ENCODE data around the gene SMARCA5.

The SMARCA5 gene

DNA sequence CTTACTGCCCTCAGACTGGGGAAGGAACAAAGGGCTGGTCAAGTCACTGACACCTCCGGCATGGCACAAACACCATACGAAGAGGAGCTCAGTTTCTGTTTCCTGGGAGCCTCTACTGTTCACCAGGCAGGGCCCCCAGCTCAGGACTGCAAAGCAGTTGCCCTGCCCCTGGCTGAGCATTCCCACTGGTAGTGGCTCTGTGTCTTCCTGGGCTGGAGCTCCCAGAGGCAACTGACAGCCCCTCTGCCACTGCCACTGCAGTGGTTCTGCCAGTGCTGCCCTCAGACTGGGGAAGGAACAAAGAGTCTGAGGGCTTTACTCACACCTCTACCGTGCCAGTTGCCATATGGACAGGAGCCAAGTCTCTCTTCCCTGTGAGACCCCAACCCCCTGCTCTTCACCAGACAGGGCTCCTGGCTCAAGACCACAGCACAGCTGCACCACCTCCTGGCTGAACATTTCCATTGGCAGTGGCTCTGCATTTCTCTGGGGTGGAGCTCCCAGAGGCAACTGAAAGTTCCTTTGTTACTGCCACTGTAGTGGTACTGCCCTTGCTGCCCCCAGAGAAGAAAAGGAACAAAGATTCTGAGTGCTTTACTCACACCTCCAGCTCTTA lies 67.9 kb downstream of the SMARCA5 start:
- no peak overlapping the region for H3K4me3 ChIP-seq (replicated peaks; ENCODE audit: low read depth, low read length)
- no peak for DNase-seq (ENCODE audit: extremely low read depth, low read depth)
- no peak for TF ChIP-seq CTCF (IDR thresholded peaks at IDR 0.05; ENCODE audit: low read depth, low read length, missing control alignments)

DNA sequence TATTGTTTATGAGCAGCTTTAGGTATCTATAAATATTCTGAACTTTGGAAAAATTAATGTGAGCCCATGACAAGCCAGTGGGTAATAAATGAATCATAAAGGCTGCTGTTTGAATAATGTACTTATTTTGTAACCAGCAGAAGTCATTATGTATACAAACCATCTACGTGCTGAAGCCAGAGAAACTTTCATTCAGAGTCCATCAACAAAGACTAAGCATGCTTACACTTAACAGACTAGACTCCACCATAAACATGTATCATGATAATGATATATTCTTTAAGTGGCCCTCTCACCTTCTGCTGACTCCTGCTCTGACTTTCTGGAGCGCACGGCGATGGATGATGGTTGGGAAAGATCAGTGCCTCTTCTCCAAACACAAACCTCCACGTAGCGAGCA lies 72.0 kb downstream of the SMARCA5 start:
- no peak overlapping the region for H3K4me3 ChIP-seq (replicated peaks; ENCODE audit: low read depth, low read length)
- no peak for TF ChIP-seq CTCF (IDR thresholded peaks at IDR 0.05; ENCODE audit: low read depth, low read length, missing control alignments)
- DNase-seq (ENCODE audit: extremely low read depth, low read depth), result no peak

DNA sequence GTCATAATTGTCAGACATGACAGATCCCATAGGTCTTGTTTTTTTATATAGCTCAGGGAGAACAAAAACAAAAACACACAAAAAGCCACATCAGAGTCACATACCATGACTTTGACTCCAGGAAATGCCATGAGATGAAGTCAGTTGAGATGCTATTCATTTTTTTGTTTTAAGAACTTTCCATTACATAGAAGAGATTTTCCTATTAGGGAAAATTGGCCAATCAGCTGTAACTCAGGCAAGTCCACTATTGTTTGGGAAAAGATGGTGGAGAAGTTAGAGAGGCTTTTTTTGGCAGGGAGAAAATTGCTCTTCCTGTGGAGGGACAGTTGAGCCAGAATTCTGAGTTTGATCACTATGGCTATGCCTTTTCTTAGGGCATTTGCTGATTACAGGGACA lies 72.6 kb downstream of the SMARCA5 start:
- DNase-seq (ENCODE audit: extremely low read depth, low read depth), result no peak
- no peak for TF ChIP-seq CTCF (IDR thresholded peaks at IDR 0.05; ENCODE audit: low read depth, low read length, missing control alignments)
- no peak overlapping the region for H3K4me3 ChIP-seq (replicated peaks; ENCODE audit: low read depth, low read length)

- DNase-seq (ENCODE audit: extremely low read depth, low read depth), result no peak
- no peak overlapping the region for H3K4me3 ChIP-seq (replicated peaks; ENCODE audit: low read depth, low read length)
- peak; percentile 12 for TF ChIP-seq CTCF (IDR thresholded peaks at IDR 0.05; ENCODE audit: low read depth, low read length, missing control alignments)
Observed at GRCh38 chr4:143587703-143588102, 74.2 kb downstream of the SMARCA5 start.

DNA sequence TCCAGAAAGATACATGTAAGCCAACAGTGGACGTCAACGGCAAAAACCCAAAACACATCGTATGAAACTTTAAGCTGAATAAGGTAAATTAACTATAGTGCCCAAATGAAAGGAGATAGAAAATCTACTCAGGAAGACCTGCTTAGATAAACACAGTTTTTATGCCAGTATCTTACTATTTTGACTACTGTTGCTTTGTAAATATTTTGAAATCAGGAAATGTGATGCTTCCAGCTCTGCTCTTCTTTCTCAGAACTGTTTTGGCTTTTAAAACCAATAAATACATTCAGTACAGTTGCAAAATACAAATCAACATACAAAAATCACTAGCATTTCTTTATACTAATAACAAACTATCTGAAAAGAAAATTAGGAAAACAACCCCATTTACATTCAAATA lies 83.8 kb downstream of the SMARCA5 start:
- no peak for DNase-seq (ENCODE audit: extremely low read depth, low read depth)
- TF ChIP-seq CTCF (IDR thresholded peaks at IDR 0.05; ENCODE audit: low read depth, low read length, missing control alignments), result no peak
- H3K4me3 ChIP-seq (replicated peaks; ENCODE audit: low read depth, low read length), result no peak overlapping the region

DNA sequence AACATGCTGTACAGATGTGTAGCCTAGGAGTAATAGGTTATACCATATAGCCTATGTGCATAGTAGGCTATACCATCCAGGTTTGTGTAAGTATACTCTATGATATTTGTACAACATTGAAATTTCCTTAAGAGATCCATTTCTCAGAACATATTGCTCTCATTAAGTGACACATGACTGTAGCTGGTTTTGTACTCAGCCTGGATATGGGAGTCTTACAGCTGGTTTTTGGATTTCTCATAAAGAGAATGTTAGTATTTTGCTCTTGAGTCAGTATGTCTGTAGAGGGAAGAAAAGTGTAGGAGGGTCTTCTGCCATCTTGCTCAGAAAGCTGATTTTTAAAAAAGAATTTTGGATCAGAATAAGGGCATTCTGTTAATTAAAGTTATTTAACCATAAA lies 85.3 kb downstream of the SMARCA5 start:
- H3K4me3 ChIP-seq (replicated peaks; ENCODE audit: low read depth, low read length), result no peak overlapping the region
- TF ChIP-seq CTCF (IDR thresholded peaks at IDR 0.05; ENCODE audit: low read depth, low read length, missing control alignments), result no peak
- DNase-seq (ENCODE audit: extremely low read depth, low read depth), result no peak

DNA sequence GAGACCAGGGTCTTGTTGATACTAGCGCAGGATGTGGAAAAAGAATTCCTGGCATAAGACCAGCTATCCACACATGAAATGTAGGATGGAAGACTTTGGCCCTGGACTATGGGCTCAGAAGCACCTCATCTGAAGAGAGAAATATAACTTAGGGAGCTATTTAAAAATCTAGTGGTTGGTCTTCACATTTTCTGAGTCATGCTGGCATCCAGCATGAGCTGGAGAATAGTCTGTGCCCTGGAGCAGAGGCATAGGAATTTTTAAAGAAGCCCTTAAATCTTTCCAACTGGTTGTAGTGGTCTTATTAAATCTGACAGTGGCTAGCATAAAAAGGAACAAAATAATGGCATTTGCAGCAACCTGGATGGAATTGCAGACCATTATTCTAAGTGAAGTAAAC lies 86.3 kb downstream of the SMARCA5 start:
- no peak overlapping the region for H3K4me3 ChIP-seq (replicated peaks; ENCODE audit: low read depth, low read length)

More for the DNA sequence above, 86.3 kb downstream of the SMARCA5 start:
- DNase-seq (ENCODE audit: extremely low read depth, low read depth), result no peak
- TF ChIP-seq CTCF (IDR thresholded peaks at IDR 0.05; ENCODE audit: low read depth, low read length, missing control alignments), result no peak
